Measurements from ENCODE around the gene MBTPS2. TPM values are rescaled to one million over a fixed set of nuclear protein-coding genes. Genes with fewer than 3 reads are reported as not detected.

The MBTPS2 gene
- 14.8 TPM for polyA plus RNA-seq (2012; ENCODE audit: insufficient read length, low read depth)

DNA sequence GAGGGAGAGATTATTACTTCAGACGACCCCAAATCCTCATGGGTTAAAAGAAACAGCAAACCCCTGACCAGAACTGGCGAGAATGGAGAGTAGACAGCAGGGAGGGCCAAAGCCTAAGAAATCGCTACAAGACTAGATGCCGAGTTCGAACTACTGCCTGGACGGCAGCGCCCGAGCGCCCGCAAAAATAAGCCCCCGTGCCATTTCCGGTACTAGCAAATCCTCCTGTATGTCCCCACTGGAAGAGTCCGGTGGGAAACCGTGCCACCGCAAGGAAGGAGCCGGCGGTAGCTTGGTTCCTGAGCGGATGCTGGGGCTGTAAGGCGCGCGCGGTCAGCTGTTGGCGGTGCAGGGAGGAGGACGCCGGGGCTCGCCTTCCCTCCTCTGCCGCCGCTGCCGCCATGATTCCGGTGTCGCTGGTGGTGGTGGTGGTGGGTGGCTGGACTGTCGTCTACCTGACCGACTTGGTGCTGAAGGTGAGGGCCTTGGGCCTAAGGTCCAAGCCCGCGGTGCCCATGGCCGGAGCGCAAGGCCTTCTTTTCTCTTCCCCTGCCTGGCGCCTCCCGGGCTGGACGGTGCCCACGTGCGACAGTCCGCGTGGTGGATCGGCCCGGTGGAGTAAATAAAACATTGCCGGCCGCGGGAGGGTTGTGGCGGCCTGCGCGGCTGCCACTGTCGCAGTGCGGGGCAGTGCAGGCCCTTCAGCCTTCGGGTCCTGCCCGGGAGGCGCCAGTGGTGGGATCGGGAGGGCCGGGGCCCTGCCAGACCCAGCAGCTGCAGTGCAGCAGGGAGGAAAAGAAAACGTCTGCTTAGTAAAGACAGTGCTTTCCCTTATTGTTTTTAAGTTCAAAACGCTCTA lies at the start of gene MBTPS2:
Gene MBTPS2, plus strand, starts transcription at position 284 of the 859 bp plus-strand sequence. Its CDS starts 118 bp downstream, at position 402.
- TF ChIP-seq POLR2AphosphoS5 (IDR thresholded peaks at IDR 0.05; ENCODE audit: low read depth, low read length) (peak; percentile 65), FOXP2 (optimal IDR thresholded peaks at IDR 0.05; ENCODE audit: borderline replicate concordance, extremely low read depth, extremely low read length, insufficient read depth) (peak; percentile 67), SIN3A (IDR thresholded peaks at IDR 0.05; ENCODE audit: borderline replicate concordance, insufficient read depth, low read length) (peak; percentile 74; the same call in 1 of the 2 replicates), TAF1 (IDR thresholded peaks at IDR 0.05; ENCODE audit: borderline replicate concordance, insufficient read depth, low read length) (peak; percentile 99)
- TF ChIP-seq, protein P1, sequence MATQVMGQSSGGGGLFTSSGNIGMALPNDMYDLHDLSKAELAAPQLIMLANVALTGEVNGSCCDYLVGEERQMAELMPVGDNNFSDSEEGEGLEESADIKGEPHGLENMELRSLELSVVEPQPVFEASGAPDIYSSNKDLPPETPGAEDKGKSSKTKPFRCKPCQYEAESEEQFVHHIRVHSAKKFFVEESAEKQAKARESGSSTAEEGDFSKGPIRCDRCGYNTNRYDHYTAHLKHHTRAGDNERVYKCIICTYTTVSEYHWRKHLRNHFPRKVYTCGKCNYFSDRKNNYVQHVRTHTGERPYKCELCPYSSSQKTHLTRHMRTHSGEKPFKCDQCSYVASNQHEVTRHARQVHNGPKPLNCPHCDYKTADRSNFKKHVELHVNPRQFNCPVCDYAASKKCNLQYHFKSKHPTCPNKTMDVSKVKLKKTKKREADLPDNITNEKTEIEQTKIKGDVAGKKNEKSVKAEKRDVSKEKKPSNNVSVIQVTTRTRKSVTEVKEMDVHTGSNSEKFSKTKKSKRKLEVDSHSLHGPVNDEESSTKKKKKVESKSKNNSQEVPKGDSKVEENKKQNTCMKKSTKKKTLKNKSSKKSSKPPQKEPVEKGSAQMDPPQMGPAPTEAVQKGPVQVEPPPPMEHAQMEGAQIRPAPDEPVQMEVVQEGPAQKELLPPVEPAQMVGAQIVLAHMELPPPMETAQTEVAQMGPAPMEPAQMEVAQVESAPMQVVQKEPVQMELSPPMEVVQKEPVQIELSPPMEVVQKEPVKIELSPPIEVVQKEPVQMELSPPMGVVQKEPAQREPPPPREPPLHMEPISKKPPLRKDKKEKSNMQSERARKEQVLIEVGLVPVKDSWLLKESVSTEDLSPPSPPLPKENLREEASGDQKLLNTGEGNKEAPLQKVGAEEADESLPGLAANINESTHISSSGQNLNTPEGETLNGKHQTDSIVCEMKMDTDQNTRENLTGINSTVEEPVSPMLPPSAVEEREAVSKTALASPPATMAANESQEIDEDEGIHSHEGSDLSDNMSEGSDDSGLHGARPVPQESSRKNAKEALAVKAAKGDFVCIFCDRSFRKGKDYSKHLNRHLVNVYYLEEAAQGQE (IDR thresholded peaks at IDR 0.05; ENCODE audit: insufficient read depth in 1 of 2, low read depth in 2 of 2, low read length in 2 of 2), result peak; percentile 56 to 66; a peak in 3 of 4 replicates

DNA sequence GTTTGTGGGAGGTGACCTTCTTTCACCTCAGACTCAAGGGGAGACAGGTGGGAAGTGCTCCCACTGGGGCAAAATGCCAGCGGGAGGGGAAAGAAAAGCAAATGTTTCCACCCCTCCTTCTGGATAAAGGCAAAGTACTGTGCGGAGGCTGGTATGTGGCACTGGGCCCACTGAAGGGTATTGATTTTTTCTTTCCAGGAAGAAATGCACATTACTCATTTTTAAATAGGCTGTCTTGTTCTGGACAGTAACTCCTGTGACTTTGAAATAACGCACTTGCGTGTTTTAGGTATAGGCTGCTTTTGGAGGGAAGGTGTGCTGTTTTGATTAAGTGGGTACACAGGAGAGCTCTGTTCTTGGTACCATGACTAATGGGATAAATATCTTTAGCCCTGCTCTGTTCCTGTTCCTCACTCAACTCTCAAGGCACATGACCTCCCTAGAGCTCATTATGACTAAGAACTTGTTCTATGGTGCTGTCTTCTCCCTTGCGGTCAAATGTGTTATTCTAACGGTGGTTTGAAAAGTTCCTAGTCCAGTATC lies 40.7 kb upstream of the MBTPS2 start:
- TF ChIP-seq, protein P1 (IDR thresholded peaks at IDR 0.05; ENCODE audit: insufficient read depth in 1 of 2, low read depth in 2 of 2, low read length in 2 of 2), result no peak
- TF ChIP-seq TAF1 (IDR thresholded peaks at IDR 0.05; ENCODE audit: borderline replicate concordance, insufficient read depth, low read length) (no peak), POLR2AphosphoS5 (IDR thresholded peaks at IDR 0.05; ENCODE audit: low read depth, low read length) (no peak), SIN3A (IDR thresholded peaks at IDR 0.05; ENCODE audit: borderline replicate concordance, insufficient read depth, low read length) (no peak), FOXP2 (optimal IDR thresholded peaks at IDR 0.05; ENCODE audit: borderline replicate concordance, extremely low read depth, extremely low read length, insufficient read depth) (no peak)

DNA sequence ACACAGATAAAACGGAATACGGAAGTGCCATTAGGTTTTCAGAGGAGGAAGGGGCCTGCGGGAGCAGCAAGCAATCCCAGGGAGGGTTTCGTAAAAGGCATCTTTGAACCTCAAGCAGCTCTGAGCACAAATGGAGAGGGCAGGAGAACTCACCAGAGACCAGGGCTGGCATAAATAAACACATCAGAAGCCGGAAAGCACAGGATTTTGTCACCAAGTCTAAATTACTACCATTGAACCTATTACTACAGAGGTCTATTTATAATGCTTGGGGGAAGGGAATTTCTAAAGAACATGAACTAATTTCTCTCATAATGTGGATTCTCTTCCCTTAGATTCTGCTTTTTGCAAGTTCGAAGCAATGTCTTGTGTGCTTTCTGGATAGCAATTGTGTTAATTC lies 39.6 kb upstream of the MBTPS2 start:
- no peak for TF ChIP-seq FOXP2 (optimal IDR thresholded peaks at IDR 0.05; ENCODE audit: borderline replicate concordance, extremely low read depth, extremely low read length, insufficient read depth)
- no peak for TF ChIP-seq SIN3A (IDR thresholded peaks at IDR 0.05; ENCODE audit: borderline replicate concordance, insufficient read depth, low read length)
- TF ChIP-seq POLR2AphosphoS5 (IDR thresholded peaks at IDR 0.05; ENCODE audit: low read depth, low read length), result no peak
- no peak for TF ChIP-seq TAF1 (IDR thresholded peaks at IDR 0.05; ENCODE audit: borderline replicate concordance, insufficient read depth, low read length)
- TF ChIP-seq, protein P1 (IDR thresholded peaks at IDR 0.05; ENCODE audit: insufficient read depth in 1 of 2, low read depth in 2 of 2, low read length in 2 of 2), result no peak

DNA sequence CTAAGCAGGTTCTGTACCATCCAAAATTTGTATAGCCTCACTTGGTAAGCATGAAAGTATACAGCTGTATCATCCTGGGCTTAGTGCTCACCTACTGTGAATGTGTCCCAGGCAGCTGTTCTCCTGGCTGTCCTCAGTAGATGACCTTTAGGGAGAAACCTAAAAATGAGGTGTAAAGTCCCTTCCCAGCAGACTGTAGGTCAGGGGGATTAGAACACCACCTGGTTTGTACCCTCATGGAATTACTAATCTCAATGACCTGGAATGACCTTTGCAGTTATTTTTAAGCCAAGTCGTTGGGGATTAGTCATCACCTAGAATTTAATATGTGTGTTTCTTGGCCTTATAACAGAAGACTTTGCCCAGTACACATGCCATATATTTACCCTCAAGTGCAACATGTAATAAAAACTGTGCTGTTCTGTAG lies 39.1 kb upstream of the MBTPS2 start:
- TF ChIP-seq, protein P1 (IDR thresholded peaks at IDR 0.05; ENCODE audit: insufficient read depth in 1 of 2, low read depth in 2 of 2, low read length in 2 of 2), result no peak
- no peak for TF ChIP-seq TAF1 (IDR thresholded peaks at IDR 0.05; ENCODE audit: borderline replicate concordance, insufficient read depth, low read length)
- no peak for TF ChIP-seq SIN3A (IDR thresholded peaks at IDR 0.05; ENCODE audit: borderline replicate concordance, insufficient read depth, low read length)
- TF ChIP-seq POLR2AphosphoS5 (IDR thresholded peaks at IDR 0.05; ENCODE audit: low read depth, low read length), result no peak
